Astrocyte of the cerebellum (primary cell): ENCODE measurements around the gene UGT1A5.

ENCODE experiments used
- DNase-seq: peaks from one replicate; pipeline ENCODE4 v3.0.0-alpha.2; 2011; ENCODE audit warnings: low read depth
- H3K4me3 ChIP-seq: 2 replicates; pipeline ENCODE4 v1.5.1; 2011; ENCODE audit warnings: mild to moderate bottlenecking, low read depth, low read length, moderate library complexity
- in situ Hi-C: cut with HindIII; loops from 2 replicates; pipeline ENCODE4 v1.10.0; 2017; ENCODE audit warnings: low sequenced_read_pairs
- TF ChIP-seq, protein P1 (sequence below): IDR thresholded peaks from 2 replicates; pipeline ENCODE4 v1.5.1; 2012; ENCODE audit warnings: low read length, low read depth, moderate library complexity, mild to moderate bottlenecking; ENCODE audit errors: missing control alignments

Gene UGT1A5

DNA sequence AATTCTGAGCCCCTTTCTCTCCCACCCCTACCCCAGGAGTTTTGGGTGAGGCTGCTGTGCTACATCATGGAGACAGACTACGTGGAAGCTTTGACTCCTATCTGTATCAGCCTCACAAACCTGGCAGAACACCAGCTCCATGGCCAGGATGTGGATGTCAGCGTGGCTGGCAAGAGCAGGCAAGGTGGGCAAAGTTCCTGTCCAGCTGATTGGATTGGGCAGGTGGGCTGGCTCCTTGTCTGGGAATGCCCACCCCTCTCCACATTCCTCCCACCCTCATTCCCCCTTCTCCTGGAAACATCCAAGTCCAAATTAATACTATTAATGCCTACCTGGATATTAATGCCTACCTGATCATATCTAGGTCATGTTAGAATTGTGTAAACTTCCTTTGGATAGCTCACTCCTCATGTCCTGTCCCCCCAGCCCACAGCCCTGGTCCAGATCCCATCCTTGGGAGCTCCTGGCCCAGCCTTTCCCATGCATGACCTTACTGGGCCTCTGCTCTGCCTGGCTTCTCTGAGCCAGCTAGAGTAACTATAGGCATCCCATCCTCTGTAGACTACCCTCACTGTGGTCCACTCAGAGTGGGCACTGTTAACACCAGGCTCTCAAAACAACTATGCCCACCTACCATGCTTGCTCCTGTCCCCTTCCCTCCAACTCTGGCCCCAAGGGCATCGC is 89.6 kb downstream of the UGT1A5 start:
- no peak for DNase-seq
- TF ChIP-seq, protein P1, sequence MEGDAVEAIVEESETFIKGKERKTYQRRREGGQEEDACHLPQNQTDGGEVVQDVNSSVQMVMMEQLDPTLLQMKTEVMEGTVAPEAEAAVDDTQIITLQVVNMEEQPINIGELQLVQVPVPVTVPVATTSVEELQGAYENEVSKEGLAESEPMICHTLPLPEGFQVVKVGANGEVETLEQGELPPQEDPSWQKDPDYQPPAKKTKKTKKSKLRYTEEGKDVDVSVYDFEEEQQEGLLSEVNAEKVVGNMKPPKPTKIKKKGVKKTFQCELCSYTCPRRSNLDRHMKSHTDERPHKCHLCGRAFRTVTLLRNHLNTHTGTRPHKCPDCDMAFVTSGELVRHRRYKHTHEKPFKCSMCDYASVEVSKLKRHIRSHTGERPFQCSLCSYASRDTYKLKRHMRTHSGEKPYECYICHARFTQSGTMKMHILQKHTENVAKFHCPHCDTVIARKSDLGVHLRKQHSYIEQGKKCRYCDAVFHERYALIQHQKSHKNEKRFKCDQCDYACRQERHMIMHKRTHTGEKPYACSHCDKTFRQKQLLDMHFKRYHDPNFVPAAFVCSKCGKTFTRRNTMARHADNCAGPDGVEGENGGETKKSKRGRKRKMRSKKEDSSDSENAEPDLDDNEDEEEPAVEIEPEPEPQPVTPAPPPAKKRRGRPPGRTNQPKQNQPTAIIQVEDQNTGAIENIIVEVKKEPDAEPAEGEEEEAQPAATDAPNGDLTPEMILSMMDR = no peak
- in situ Hi-C loops = no loop called here
- no peak overlapping the region for H3K4me3 ChIP-seq

DNA sequence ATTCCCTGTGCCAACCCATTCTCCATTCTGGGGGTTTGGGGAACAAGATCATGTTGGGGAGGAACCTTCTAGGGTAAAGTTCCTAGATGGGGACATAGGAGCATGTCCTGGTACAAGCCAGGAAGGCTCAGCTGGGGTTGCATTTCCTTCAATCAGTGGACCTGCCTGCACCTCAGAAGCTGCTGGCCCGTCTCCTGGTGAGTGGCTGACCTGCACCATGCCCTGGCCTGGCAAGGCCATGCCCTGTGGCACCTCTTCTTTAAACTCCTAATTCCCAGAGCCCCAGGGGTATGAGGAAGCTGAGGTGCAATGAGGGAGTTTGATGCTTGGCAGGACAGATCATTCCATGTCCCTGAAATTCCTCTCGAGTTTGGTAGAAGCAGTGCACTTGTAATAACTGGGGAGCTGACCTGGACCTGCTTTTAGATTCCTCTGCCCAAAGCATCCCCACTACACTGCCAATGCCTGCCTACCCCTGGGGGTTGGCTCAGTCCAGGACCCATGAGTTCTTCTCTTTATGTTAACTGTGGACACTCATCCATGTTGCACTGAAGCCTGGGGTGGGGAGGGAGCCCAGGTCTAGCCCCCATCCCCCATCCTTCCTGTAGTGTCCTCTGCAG is 90.7 kb downstream of the UGT1A5 start:
- in situ Hi-C loops = no loop called here
- H3K4me3 ChIP-seq = no peak overlapping the region
- DNase-seq = no peak
- TF ChIP-seq, protein P1 = no peak

DNA sequence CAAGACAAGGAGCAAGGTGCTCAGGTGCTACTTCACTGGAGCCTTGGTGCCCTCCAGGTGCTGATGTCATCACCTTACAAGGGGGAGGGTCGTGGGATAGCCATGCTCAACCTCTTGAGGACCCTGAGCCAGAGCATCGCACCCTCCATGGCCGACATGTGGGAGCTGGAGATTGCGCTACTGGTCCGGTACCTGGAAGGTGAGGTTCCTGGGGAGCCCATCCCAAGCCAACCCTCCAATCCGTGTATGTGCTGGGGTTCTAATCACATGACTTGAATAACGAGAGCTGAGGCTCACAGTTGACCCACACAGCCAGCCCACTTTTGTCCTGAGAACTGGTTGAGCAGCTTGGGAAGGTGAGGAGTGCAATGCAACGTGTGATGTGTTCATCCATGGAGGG is 91.3 kb downstream of the UGT1A5 start:
- in situ Hi-C loops = no loop called here
- TF ChIP-seq, protein P1 = no peak
- H3K4me3 ChIP-seq = no peak overlapping the region
- DNase-seq = no peak

DNA sequence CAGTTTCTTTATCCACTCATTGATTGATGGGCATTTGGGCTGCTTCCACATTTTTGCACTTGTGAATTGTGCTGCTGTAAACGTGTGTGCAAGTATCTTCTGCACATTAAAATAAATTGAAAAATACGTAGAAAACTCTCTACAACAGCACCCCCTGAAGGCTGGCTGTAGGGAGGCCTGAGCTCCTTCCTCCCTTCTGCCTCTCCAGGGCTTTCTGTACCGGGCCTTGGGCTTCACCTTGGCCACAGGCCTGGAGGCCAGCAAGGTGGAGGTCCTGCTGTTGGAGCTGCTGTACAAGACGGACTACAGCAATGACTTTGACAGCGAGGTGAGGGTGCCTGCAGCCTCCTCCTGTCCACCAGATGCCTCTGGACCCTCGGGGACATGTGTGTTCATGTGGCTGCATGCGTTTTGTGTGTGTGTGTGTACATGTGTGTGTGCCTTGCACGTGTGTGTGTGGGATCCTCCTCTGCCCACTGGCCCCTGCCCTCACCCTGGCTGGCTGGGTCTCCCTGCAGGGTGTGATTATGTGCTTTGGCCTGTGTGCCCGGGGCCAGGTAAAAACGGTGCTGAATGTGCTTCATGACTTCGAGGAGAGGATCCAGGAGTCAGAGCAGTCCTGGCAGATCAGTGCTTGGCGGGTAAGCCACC is 94.6 kb downstream of the UGT1A5 start:
- in situ Hi-C loops = no loop called here
- DNase-seq = no peak
- no peak overlapping the region for H3K4me3 ChIP-seq
- TF ChIP-seq, protein P1 = no peak

DNA sequence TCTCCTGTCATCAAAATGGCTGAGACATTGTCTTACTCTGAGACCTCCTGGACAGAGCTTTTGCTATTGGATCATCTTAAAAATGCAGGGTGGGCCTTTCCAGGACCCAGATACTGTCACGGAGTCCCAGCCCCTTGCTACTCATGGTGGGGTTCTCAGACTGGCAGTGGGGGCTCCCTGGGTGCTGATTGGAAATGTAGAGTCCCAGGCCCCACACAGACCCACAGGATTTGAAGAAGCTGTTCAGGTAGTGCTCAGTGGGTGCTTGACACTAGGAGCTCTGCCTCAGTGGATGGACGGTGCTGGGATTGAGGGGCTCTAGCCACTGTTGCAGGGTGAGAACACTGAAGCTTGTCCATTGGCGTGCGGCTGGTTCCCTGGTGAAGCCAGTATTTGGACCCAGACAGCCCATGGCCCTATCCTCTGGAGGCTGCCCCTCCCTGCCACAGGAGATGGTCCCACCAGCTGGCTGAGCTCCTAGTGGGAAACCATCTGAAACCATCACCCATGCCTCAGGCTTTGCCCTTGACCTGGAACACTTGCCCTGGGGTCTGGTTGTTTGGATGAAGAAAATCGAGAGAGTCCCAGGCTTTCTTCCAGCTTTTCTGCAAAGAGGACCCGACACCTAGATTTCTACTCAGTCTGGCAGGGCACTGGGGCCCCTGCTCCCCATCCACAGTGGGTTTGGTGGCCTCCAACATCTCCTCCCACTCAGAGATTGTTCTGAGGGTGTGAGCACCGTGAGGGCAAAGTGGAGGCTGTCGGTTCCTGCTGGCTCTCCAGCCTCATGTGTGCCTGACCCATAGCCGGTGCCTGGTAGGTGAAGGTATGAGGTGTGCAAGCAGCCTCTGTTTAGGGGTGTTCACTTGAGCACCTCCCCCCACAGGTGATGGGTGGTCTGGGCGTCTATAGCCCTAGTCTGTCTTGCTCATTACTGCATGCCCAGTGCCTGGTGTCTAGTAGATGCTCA is 95.5 kb downstream of the UGT1A5 start:
- no peak for DNase-seq
- no peak overlapping the region for H3K4me3 ChIP-seq
- in situ Hi-C loops = no loop called here
- TF ChIP-seq, protein P1 = no peak

DNA sequence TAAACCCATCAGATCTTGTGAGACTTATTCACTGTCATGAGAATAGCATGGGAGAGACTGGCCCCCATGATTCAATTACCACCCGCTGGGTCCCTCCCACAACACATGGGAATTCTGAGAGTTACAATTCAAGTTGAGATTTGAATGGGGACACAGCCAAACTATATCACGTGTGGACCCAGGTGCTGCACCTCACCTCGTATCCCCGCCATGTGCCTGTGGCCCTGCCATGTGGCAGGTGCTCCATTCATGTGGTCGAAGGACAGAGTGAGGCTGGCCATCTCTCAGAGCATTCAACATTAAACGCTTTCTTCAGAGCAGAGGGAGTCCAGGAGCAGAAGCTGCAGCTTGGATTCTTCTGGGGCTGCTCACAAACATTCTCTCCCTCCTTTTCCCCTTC is 97.7 kb downstream of the UGT1A5 start:
- in situ Hi-C loops = no loop called here
- no peak overlapping the region for H3K4me3 ChIP-seq
- TF ChIP-seq, protein P1 = no peak
- no peak for DNase-seq
